Measurements from ENCODE around the gene CUL9.

Gene CUL9

GRCh38 chr6:43231053-43231452, 49.1 kb downstream of the CUL9 start:
- peak; percentile 45 for DNase-seq

GRCh38 chr6:43231735-43232450, 49.9 kb downstream of the CUL9 start:
- DNase-seq: no peak

GRCh38 chr6:43235841-43236240, 53.8 kb downstream of the CUL9 start:
- DNase-seq: no peak

GRCh38 chr6:43239054-43239453, 57.1 kb downstream of the CUL9 start:
- DNase-seq: no peak

- no peak for DNase-seq
These were observed 59.0 kb downstream of the CUL9 start for GRCh38 chr6:43240950-43241349.

- DNase-seq: no peak
These were observed 59.5 kb downstream of the CUL9 start for GRCh38 chr6:43241446-43241845.

GRCh38 chr6:43242908-43243663, 61.1 kb downstream of the CUL9 start, which contains the start of gene TTBK1:
Gene TTBK1, plus strand, starts transcription at chr6:43243481. Its CDS starts 3,180 bp downstream, at chr6:43246661.
- DNase-seq: peak; percentile 75

GRCh38 chr6:43243664-43244321, 61.8 kb downstream of the CUL9 start:
- no peak for DNase-seq

- DNase-seq: no peak
These were observed 64.5 kb downstream of the CUL9 start for GRCh38 chr6:43246301-43247113.

GRCh38 chr6:43247114-43247999, 65.4 kb downstream of the CUL9 start:
- DNase-seq: peak; percentile 93

GRCh38 chr6:43248101-43248500, 66.1 kb downstream of the CUL9 start:
- DNase-seq: no peak

GRCh38 chr6:43248791-43249190, 66.8 kb downstream of the CUL9 start:
- DNase-seq: no peak

- no peak for DNase-seq
These were observed 69.0 kb downstream of the CUL9 start for GRCh38 chr6:43250992-43251373.

- no peak for DNase-seq
These were observed 71.4 kb downstream of the CUL9 start for GRCh38 chr6:43253401-43253800.

GRCh38 chr6:43254138-43254817, 72.3 kb downstream of the CUL9 start:
- DNase-seq: peak; percentile 61

GRCh38 chr6:43254846-43255245, 72.8 kb downstream of the CUL9 start:
- no peak for DNase-seq

GRCh38 chr6:43255408-43256054, 73.5 kb downstream of the CUL9 start:
- DNase-seq: no peak

- DNase-seq: no peak
These were observed 74.8 kb downstream of the CUL9 start for GRCh38 chr6:43256670-43257366.

- no peak for DNase-seq
These were observed 75.6 kb downstream of the CUL9 start for GRCh38 chr6:43257367-43258145.
